Stimulated activated naive B cell treated with anti-CD40 and anti-IgM and Interleukin-4, amounts not matched to agents 10 μg/mL and 1 μg/mL and 100 μg/mL, for 72 hours (primary cell): ENCODE data around the gene RGS6.

Experiments used
- ATAC-seq, 2 donors: fragments of 150-1000 bp; cut with Tn5 transposase; replicated peaks; 2 replicates each; pipeline ENCODE4 v1.10.0; 2021; ENCODE audit warnings: moderate library complexity in 1 of 2
- DNase-seq: peaks from one replicate; pipeline ENCODE4 v3.0.0; 2021
- H3K27ac Mint-ChIP-seq: one replicate; pipeline ENCODE4 v1.8.0; 2022; ENCODE audit warnings: mild to moderate bottlenecking, mixed read lengths
- H3K27me3 Mint-ChIP-seq, 2 donors: one replicate each; pipeline ENCODE4 v1.8.0; 2022; ENCODE audit warnings: mixed read lengths in 2 of 2
- H3K36me3 Mint-ChIP-seq, 2 donors: one replicate each; pipeline ENCODE4 v1.8.0; 2022; ENCODE audit warnings: mixed read lengths in 2 of 2, mild to moderate bottlenecking in 1 of 2
- H3K4me1 Mint-ChIP-seq, 2 donors: one replicate each; pipeline ENCODE4 v1.8.0; 2022; ENCODE audit warnings: mixed read lengths in 2 of 2, mild to moderate bottlenecking in 1 of 2
- H3K4me3 Mint-ChIP-seq, 2 donors: one replicate each; pipeline ENCODE4 v1.8.0; 2022; ENCODE audit warnings: mild to moderate bottlenecking in 2 of 2, mixed read lengths in 2 of 2, moderate library complexity in 1 of 2
- H3K9me3 Mint-ChIP-seq, 2 donors: one replicate each; pipeline ENCODE4 v1.8.0; 2022; ENCODE audit warnings: mixed read lengths in 2 of 2, mild to moderate bottlenecking in 1 of 2

RGS6 gene

GRCh38 chr14:72535485-72535884 is 603.3 kb downstream of the RGS6 start:
- ATAC-seq (peak; percentile 96), DNase-seq (peak; percentile 17)
- Mint-ChIP-seq H3K9me3 (peaks cover 18 to 28% of the 10 kb centered on the region in 2 donors), H3K36me3 (peaks cover 12 to 24% of the 10 kb centered on the region in 2 donors), H3K27me3 (no peaks in the 10 kb centered on the region), H3K27ac (no peak overlapping the region), H3K4me3 (no peak overlapping the region), H3K4me1 (peaks cover 39 to 67% of the 10 kb centered on the region in 2 donors)

- H3K27ac Mint-ChIP-seq: no peak overlapping the region
- ATAC-seq: no peak
These were observed 606.2 kb downstream of the RGS6 start for GRCh38 chr14:72538387-72538786.

GRCh38 chr14:72539661-72540315 is 607.6 kb downstream of the RGS6 start:
- Mint-ChIP-seq H3K27ac (no peak overlapping the region), H3K36me3 (peaks cover 1% of the 10 kb centered on the region in 2 donors), H3K27me3 (no peaks in the 10 kb centered on the region), H3K9me3 (peaks cover 4% of the 10 kb centered on the region in 2 donors), H3K4me1 (peaks cover 44 to 81% of the 10 kb centered on the region in 2 donors), H3K4me3 (peak overlapping the region; percentile 38 to 62)
- ATAC-seq: no peak
- no peak for DNase-seq

More at GRCh38 chr14:72538387-72538786, 606.2 kb downstream of the RGS6 start:
- Mint-ChIP-seq H3K4me3 (no peak overlapping the region), H3K4me1 (peaks cover 38 to 73% of the 10 kb centered on the region in 2 donors), H3K9me3 (peaks cover 11 to 15% of the 10 kb centered on the region in 2 donors), H3K36me3 (peaks cover 12% of the 10 kb centered on the region in 2 donors), H3K27me3 (no peaks in the 10 kb centered on the region)
- DNase-seq: no peak

GRCh38 chr14:72540836-72541235 is 608.6 kb downstream of the RGS6 start:
- DNase-seq: no peak
- Mint-ChIP-seq H3K9me3 (peaks cover 2 to 4% of the 10 kb centered on the region in 2 donors), H3K4me3 (no peak overlapping the region), H3K36me3 (no peaks in the 10 kb centered on the region), H3K4me1 (peaks cover 48 to 81% of the 10 kb centered on the region in 2 donors), H3K27ac (no peak overlapping the region), H3K27me3 (no peaks in the 10 kb centered on the region)
- no peak for ATAC-seq

- no peak for ATAC-seq
- H3K27ac Mint-ChIP-seq: no peak overlapping the region
These were observed 609.3 kb downstream of the RGS6 start for GRCh38 chr14:72541546-72541945.

GRCh38 chr14:72543341-72543740 is 611.1 kb downstream of the RGS6 start:
- no peaks in the 10 kb centered on the region for H3K9me3 Mint-ChIP-seq
- no peak for DNase-seq
- H3K4me1 Mint-ChIP-seq: peaks cover 51 to 85% of the 10 kb centered on the region in 2 donors
- no peak for ATAC-seq
- no peaks in the 10 kb centered on the region for H3K27me3 Mint-ChIP-seq
- no peaks in the 10 kb centered on the region for H3K36me3 Mint-ChIP-seq
- H3K27ac Mint-ChIP-seq: no peak overlapping the region
- H3K4me3 Mint-ChIP-seq: no peak overlapping the region

More at GRCh38 chr14:72541546-72541945, 609.3 kb downstream of the RGS6 start:
- Mint-ChIP-seq H3K4me3 (no peak overlapping the region), H3K27me3 (no peaks in the 10 kb centered on the region), H3K36me3 (no peaks in the 10 kb centered on the region), H3K4me1 (peaks cover 45 to 81% of the 10 kb centered on the region in 2 donors), H3K9me3 (no peaks in the 10 kb centered on the region)
- DNase-seq: no peak

GRCh38 chr14:72544615-72545387 is 612.6 kb downstream of the RGS6 start:
- H3K36me3 Mint-ChIP-seq: no peaks in the 10 kb centered on the region
- no peak overlapping the region for H3K27ac Mint-ChIP-seq
- no peak overlapping the region for H3K4me3 Mint-ChIP-seq
- H3K4me1 Mint-ChIP-seq: peaks cover 43 to 71% of the 10 kb centered on the region in 2 donors
- DNase-seq (no peak), ATAC-seq (no peak)
- no peaks in the 10 kb centered on the region for H3K9me3 Mint-ChIP-seq
- no peaks in the 10 kb centered on the region for H3K27me3 Mint-ChIP-seq

- peak; percentile 55 to 60 for ATAC-seq
- Mint-ChIP-seq H3K27me3 (no peaks in the 10 kb centered on the region), H3K4me1 (peaks cover 41 to 65% of the 10 kb centered on the region in 2 donors), H3K9me3 (no peaks in the 10 kb centered on the region), H3K27ac (peak overlapping the region; percentile 52), H3K36me3 (no peaks in the 10 kb centered on the region), H3K4me3 (peak overlapping the region; percentile 10 to 26)
- DNase-seq: no peak
These were observed 613.4 kb downstream of the RGS6 start for GRCh38 chr14:72545411-72546311.

GRCh38 chr14:72546344-72547016 is 614.3 kb downstream of the RGS6 start:
- no peaks in the 10 kb centered on the region for H3K9me3 Mint-ChIP-seq
- no peak overlapping the region for H3K27ac Mint-ChIP-seq
- H3K36me3 Mint-ChIP-seq: no peaks in the 10 kb centered on the region
- peak in 1 of 2 donors; percentile 41 for ATAC-seq
- no peak for DNase-seq
- H3K27me3 Mint-ChIP-seq: no peaks in the 10 kb centered on the region
- H3K4me3 Mint-ChIP-seq: peak overlapping the region in 1 of 2 donors; percentile 40
- H3K4me1 Mint-ChIP-seq: peaks cover 41 to 63% of the 10 kb centered on the region in 2 donors

- Mint-ChIP-seq H3K27ac (no peak overlapping the region), H3K4me1 (peaks cover 44 to 57% of the 10 kb centered on the region in 2 donors), H3K9me3 (no peaks in the 10 kb centered on the region), H3K4me3 (no peak overlapping the region), H3K36me3 (no peaks in the 10 kb centered on the region), H3K27me3 (no peaks in the 10 kb centered on the region)
- ATAC-seq (no peak), DNase-seq (no peak)
These were observed 615.8 kb downstream of the RGS6 start for GRCh38 chr14:72547999-72548398.

- Mint-ChIP-seq H3K4me1 (peaks cover 41 to 51% of the 10 kb centered on the region in 2 donors), H3K36me3 (no peaks in the 10 kb centered on the region), H3K9me3 (no peaks in the 10 kb centered on the region), H3K27ac (no peak overlapping the region), H3K27me3 (peaks cover 0 to 7% of the 10 kb centered on the region in 2 donors), H3K4me3 (no peak overlapping the region)
- DNase-seq (no peak), ATAC-seq (no peak)
These were observed 616.8 kb downstream of the RGS6 start for GRCh38 chr14:72549026-72549425.

- Mint-ChIP-seq H3K4me1 (peaks cover 37 to 46% of the 10 kb centered on the region in 2 donors), H3K9me3 (no peaks in the 10 kb centered on the region), H3K27me3 (peaks cover 0 to 7% of the 10 kb centered on the region in 2 donors), H3K27ac (no peak overlapping the region), H3K36me3 (no peaks in the 10 kb centered on the region), H3K4me3 (no peak overlapping the region)
- DNase-seq (no peak), ATAC-seq (no peak)
These were observed 617.6 kb downstream of the RGS6 start for GRCh38 chr14:72549854-72550253.

- Mint-ChIP-seq H3K36me3 (no peaks in the 10 kb centered on the region), H3K4me3 (no peak overlapping the region), H3K9me3 (no peaks in the 10 kb centered on the region), H3K27ac (no peak overlapping the region), H3K27me3 (peaks cover 0 to 7% of the 10 kb centered on the region in 2 donors), H3K4me1 (peaks cover 33 to 40% of the 10 kb centered on the region in 2 donors)
- DNase-seq: no peak
- no peak for ATAC-seq
These were observed 618.3 kb downstream of the RGS6 start for GRCh38 chr14:72550513-72550912.
